Occipital lobe (tissue), 2 donors: ENCODE results near the gene ZBTB34. TPM values are rescaled to one million over a fixed set of nuclear protein-coding genes. Genes with fewer than 3 reads are reported as not detected.
"Not testable (repeated sequence)": the region's sequence is repeated elsewhere in the genome, so short reads cannot be mapped to it uniquely, and the experiment has no call there.

Experiments used
- DNase-seq: peaks from one replicate; lab custom pipeline; 2025; lab: John Stamatoyannopoulos, UW
- total RNA-seq: library from RNA; depleted of rRNA; stranded (reverse); fragments of >200 nt; gene quantifications from one replicate; pipeline ENCODE4 v1.2.3, GENCODE V29; 2014

ZBTB34 gene, protein sequence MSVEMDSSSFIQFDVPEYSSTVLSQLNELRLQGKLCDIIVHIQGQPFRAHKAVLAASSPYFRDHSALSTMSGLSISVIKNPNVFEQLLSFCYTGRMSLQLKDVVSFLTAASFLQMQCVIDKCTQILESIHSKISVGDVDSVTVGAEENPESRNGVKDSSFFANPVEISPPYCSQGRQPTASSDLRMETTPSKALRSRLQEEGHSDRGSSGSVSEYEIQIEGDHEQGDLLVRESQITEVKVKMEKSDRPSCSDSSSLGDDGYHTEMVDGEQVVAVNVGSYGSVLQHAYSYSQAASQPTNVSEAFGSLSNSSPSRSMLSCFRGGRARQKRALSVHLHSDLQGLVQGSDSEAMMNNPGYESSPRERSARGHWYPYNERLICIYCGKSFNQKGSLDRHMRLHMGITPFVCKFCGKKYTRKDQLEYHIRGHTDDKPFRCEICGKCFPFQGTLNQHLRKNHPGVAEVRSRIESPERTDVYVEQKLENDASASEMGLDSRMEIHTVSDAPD
- total RNA-seq = 83.0 TPM

DNA sequence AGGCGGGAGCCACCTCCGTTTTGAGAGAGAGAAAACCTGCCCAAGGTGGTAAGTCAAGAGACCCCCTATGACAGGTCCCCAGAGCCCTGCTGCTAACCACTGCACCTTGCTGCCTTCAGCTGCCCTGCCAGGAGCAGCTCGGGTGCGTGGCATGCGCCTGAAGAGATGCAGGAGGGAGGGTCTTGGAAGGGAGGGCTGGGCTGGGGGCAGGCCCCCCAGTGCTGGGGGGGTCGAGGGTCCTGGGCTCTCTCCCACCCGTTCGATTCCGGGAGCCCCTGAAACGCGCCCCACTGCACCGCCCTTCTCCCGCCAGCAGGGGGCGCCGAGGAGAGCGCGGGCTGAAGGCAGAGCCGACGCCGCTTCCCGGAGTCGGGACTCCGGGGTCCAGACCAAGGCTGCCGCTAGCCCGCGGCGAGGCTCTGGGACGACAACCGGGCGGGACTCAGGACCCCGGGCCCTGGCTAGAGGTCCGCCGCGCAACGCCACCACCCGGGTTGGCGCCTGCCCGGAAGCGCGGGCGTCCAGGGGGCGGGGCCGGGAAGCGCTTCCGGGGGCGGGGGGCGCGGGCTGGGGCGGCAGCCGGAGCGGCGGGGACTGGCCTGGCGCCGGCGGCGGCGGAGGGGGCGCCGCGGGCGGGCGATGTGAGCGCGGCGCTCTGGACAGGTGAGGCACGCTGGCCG, at the start of gene ZBTB34:
Gene ZBTB34 (plus strand): TSS at position 563 of the 680 bp plus-strand sequence. CDS start 18,761 bp downstream, outside the sequence.
- DNase-seq = no peak

DNA sequence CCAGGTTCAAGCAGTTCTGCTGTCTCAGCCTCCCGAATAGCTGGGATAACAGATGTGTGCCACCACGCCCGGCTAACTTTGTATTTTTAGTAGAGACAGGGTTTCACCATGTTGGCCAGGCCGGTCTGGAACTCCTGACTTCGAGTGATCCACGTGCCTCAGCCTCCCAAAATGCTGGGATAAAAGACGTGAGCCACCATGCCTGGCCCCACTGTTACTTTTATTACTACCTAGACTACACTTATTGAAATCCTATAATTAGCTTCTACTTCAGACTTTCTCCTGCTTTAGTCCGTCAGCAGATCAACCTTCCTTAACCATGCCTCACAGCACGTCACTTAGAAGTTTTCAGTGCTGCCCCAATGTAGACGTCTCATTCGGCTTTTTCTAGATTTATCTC, 47.4 kb upstream of the ZBTB34 start:
- no peak for DNase-seq

DNA sequence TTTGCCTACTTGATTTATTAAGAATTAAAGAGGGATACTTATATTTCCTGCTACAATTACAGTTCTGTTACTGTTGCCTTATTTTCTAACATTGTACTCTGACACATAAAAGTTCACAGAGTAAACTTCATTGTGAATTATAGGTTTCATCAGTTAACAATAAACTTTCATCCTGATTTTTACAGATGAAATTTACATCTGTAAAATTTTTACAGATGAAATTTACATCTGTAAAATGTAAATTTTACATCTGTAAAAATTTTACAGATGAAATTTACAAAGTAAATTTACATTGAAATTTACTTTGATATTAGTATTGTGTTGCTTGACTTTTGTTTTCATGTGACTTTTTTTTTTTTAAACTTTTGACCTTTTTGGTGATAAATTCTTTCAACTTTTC, 46.3 kb upstream of the ZBTB34 start:
- DNase-seq = no peak

DNA sequence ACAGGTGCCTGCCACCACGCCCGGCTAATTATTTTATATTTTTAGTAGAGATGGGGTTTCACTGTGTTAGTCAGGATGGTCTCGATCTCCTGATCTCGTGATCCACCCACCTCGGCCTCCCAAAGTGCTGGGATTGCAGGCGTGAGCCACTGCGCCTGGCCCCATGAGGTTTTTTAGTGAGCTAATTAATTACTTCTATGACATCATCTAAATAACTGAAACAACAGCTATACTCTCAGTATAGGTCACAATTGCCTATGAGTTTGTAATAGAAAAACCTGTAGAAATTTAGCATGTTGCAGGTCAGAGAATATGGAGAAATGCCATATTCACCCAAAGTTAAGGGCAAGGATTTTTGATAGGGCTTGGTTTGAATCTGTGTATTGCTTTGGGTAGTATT, 42.8 kb upstream of the ZBTB34 start:
- not testable (repeated sequence) for DNase-seq

DNA sequence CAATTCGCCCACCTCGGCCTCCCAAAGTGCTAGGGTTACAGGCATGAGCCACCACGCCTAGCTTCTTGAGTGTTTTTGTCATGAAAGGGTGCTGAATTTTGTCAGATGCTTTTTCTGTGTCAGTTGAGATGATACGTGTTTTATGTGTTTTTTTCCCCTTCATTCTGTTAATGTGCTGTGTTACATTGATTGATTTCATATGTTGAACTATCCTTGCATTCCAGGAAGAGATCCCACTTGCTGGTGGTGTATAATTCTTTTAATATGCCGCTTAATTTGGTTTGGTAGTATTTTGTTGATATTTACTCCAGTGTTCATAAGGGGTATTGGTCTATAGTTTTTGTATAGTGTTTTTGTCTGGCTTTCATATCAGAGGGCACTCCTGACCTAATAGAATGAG, 42.0 kb upstream of the ZBTB34 start:
- DNase-seq = no peak

DNA sequence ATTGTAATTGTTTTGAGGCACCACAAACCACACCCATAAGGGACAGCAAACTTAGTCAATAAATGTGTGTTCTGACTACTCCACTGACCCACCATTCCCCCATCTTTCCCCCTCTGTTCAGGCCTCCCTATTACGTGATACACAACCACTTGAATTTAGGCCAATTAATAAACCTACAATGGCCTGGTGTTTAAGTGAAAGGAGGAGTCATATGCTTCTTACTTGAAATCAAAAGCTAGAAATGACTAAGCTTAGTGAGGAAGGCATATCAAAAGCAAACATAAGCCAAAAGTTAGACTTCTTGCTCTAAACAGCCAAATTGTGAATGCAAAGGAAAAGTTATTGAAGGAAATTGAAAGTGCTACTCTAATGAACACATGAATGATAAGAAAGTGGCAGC, 41.0 kb upstream of the ZBTB34 start:
- DNase-seq = no peak

DNA sequence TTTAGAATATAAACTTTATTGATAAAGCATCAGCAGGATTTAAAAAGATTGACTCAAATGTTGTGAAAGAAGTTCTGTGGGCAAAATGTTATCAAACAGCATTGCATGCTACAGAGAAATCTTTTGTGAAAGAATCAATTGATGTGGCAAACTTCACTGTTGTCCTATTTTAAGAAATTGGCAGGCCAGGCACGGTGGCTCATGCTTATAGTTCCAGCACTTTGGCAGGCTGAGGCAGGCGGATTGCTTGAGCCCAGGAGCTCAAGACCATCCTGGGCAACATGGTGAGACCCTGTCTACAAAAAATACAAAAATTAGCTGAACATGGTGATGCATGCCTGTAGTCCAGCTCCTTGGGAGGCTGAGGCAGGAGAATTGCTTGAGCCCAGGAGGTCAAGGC, 38.2 kb upstream of the ZBTB34 start:
- DNase-seq = no peak

DNA sequence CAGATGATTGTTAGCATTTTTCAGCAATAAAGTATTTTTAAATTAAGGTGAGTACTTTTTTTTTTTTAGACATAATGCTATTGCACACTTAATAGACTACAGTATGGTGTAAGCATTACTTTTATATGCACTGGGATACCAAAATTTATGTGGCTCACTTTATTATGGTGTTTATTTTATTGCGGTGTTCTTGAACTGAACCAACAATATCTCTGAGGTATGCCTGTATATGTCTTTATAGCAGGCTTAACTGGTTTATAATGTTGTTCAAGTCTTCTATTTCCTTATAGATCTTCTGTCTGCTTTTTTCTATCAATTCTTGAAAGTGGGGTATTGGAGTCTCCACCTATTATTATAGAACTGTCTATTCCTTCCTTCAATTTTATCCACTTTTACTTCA, 37.6 kb upstream of the ZBTB34 start:
- no peak for DNase-seq

DNA sequence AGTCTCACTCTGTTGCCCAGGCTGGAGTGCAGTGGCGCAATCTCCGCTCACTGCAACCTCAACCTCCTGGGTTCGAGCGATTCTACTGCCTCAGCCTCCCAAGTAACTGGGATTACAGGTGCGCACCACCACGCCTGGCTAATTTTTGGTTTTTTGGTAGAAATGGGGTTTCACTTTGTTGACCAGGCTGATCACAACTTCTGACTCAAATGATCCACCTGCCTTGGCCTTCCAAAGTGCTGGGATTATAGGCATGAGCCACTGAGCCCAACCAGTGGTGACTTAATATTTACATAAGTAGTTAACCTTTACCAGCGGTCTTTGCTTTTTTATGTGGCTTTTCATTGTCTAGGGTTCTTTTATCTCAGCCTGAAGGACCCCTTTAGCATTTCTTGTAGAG, 36.4 kb upstream of the ZBTB34 start:
- DNase-seq = not testable (repeated sequence)

DNA sequence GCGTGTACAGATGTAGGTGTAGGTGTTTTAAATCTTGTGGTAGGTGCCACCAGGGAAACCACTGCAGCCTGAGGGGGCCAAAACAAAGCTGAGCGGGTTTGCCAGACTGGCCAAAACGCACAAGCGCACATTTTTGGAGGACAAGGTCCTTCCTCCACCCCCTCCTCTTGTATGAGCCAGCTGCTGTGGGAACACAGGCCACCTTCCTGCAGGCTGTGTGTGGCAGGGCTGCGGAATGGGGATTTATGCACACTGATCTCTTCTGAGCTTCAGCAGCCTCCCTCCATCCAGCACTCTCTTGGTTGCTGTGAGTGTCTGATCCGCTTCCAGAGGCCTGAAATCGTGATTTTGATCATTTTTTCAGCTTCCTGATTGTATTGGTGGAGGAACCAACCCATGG, 33.2 kb upstream of the ZBTB34 start:
- no peak for DNase-seq

DNA sequence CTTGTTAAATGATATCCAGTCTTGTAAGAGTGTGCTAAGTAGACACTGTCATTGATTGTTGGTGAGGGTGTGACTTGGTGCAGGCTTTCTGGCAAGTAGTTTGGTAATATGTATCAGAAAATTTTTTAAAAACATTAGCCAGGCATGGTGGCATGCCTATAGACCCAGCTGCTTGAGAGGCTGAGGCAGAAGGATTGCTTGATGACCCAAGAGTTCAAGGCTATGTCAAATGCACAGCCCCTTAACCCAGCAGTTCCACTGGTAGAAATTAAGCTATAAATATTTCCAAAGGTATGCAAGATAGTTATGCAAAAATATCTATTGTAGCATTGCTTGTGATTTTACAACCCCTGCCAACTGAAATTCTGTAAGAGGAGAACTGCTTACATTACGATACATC, 31.4 kb upstream of the ZBTB34 start:
- no peak for DNase-seq

DNA sequence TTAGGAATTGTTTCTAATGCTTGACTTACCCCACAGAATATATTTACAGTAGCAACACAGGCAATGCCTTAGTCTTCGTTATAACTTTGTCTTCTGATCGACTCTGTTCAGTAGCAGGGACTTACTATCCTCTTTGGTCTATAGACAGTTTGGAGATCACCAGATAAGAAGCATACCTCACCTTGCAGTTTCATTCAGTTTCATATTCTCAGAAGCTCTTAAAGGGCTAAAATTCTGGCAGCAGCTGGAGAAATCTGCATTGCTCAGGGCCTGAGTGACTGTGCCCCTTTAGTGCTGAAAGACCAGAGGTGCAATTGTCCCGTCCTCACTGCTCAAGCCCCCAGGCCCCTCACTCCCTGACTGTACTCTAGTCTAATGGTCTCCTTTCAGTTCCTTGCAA, 29.6 kb upstream of the ZBTB34 start:
- no peak for DNase-seq

DNA sequence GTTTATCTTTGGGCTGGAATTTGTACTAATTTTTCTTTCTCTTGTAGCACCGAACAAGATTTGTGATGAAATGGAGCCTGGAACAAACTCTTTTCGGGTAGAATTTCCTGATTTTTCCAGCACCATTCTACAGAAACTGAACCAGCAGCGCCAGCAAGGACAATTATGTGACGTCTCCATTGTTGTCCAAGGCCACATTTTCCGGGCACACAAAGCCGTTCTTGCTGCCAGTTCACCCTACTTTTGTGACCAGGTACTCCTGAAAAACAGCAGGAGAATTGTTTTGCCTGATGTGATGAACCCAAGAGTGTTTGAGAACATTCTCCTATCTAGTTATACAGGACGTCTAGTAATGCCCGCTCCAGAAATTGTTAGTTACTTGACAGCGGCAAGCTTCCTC, 28.0 kb upstream of the ZBTB34 start:
- DNase-seq = no peak

DNA sequence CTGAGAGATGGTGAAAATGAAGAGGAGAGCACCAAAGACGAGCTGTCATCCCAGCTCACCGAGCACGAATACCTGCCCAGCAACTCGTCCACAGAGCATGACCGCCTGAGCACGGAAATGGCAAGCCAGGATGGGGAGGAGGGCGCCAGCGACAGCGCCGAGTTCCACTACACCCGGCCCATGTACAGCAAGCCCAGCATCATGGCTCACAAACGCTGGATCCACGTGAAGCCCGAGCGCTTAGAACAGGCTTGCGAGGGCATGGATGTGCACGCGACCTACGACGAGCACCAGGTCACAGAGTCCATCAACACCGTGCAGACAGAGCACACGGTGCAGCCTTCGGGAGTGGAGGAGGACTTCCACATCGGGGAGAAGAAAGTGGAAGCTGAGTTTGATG, 27.4 kb upstream of the ZBTB34 start:
- no peak for DNase-seq

DNA sequence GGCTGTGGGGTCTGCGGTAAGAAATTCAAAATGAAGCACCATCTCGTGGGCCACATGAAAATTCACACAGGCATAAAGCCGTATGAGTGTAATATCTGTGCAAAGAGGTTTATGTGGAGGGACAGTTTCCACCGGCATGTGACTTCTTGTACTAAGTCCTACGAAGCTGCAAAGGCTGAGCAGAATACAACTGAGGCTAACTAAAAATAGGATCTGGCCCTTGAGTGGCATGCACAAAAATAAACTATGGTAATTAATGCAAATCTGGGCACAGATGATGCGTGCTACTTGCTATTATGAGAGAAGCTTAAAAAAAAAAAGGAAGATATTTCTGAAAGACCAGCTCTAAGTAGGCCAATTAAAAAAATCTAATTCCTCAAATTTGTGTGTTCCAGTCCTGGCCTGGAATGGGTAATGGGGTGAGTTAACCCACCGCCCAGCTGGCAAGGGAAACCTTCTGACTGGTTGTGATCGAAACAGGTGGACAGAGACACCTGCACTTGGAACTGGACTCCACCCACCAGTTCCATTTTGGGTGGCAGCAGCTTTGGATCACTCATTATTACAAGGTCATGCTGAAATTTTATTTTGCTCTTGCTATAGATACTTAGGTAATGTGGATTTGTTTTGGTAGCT, 26.6 kb upstream of the ZBTB34 start:
- DNase-seq = no peak

DNA sequence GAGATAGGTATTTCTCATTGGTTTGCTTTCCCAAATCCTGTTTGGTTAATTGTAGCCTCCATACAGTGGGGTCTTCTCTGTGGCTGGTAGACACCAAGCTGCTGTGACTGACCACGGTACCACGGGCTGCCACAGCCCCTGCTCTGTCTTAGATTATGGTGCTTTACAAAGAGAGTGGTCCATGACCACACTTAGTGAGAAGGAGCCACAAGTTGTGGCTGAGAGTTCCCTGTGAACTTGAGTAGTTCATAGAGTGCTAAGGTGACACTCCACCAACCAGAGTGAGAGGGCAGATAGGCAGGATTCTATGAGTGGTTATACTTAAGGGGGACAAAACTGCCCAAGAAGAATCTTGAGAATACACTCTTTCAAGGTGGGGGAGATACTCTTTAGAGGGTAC, 25.8 kb upstream of the ZBTB34 start:
- no peak for DNase-seq

DNA sequence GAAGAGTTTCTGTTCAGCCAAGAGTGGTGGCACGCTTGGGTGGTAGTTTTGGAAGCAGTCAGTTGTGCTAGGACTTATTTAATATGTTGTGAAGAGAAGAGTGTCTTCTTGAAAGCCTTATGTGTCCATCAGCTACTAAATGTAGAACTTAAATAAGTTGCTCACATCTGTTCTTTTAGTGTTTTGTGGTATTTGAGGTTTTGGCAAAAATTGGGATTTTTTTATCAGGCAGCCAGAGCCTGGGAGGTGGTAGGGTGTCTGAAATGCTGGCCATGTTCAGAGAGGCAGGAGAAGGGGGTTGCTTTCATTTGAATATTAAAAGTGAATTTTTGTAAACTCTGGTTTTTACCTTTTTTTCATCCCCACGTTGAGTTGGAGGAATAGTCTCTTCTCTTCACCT, 24.2 kb upstream of the ZBTB34 start:
- DNase-seq = no peak

DNA sequence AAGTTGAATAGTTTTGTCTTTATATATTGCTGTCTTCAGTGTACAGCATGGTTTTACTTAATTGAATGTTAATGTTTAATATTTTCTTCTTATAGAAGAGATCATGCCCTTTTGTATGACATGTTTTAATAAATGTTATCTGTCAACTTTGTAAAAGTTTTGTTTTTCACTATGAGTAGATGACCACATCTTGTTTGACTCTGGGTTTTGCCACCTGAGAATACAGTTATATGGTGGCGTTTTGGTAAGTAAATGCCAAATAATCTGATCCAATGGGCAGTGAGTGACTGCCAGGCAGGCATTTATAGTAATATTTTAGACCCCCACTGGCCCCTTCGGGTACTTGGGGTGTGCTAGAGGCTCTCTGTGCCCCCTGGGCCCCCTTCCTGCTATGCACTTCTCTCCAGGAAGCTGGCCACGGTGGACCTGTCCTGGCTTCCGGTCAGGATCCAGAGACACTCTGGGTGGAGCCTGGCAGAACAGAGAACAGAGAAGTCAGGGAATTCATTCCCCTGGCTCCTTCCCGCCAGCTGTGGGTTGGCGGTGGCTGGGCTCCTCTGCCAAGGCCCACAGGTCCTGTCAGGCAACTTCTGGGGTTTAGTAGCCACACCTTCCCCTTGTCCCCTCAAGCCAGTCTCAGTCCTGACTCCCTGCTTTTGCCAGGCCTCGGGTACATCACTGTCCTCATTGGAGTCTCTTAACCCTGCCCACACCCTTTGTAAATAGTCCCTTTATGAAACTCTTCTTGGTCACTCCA, 22.2 kb upstream of the ZBTB34 start:
- DNase-seq = no peak

DNA sequence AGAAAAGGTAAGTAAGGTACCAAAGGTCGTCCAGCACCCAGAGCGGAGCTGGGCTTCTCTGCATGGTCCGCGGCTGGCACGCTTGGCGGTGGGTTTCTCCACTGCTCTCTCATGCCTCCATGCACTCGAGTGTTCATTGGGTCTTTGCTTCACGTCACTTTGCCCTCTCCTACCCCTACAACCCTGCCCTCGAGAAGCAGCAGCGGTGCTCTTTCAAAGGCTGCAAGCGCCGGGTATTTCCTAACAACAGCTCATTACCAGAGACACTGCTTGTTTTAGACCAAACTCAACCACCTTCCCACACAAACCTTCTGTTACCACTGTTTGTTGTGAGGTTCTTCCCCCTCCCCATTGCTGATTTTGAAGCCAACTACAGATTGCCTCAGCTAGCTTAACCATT, 21.5 kb upstream of the ZBTB34 start:
- no peak for DNase-seq

DNA sequence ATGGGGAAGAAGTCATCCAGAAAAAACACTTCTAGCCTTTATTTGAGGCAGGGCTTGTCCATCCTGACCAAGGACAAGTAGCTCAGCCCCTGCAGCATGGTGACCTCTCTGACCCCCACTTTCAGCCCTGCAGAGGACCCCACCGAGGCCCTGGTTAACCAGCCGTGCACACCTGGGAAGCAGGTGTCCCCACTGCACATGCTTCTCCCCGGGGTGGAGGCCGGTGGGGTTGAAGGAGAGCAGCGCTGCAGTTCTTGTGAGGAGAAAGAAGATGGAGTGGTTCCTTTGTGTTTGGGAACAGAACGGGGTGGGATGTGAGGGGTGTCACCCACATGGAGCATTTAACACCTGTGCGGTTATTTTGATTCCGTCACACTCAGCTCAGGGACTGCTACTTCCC, 21.1 kb upstream of the ZBTB34 start:
- DNase-seq = no peak

DNA sequence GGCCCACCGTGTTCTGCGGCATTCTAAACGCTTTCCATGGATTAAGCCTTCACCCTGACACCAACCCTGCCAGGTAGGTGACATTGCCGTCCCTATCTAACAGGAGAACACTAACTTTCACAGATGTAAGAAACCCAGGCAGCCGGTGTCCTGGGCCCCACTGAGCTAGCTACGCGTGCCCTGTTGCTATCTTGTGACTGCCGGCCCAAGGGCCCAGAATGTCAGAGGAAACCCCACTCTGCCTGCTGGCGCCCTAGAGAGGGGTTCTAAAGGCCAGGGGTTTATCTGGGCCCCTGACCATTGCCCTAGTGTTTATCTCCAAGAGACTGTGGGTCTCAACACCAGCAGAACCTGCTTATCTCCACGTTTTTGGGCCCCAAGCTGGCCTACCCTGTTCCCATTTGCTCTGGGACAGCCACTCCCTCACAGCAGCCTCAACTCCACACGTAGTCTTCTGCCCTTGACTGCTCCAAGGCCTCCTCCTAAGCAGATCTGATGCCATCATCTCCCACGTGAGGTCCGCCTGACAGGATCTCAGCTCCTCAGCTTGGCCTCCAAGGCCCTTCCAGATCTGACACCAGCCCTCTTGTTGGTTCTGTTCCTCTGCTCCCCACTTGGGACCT, 18.1 kb upstream of the ZBTB34 start:
- DNase-seq = no peak
